ENCODE results near the gene LUC7L2. TPM values are rescaled to one million over a fixed set of nuclear protein-coding genes. Genes with fewer than 3 reads are reported as not detected.

LUC7L2 gene
- total and polyA plus RNA-seq, 2 donors (not counting 1 experiment from before 2014, with no cell fraction given): 26.5 to 142 TPM

- peaks cover 89% of the 10 kb centered on the region for H3K79me2 ChIP-seq (ENCODE audit: control insufficient read depth, insufficient read depth, low read length)
- H2AFZ ChIP-seq (ENCODE audit: insufficient read depth, low read depth, low read length, poor library complexity, severe bottlenecking): no peak overlapping the region
- H3K9me3 Mint-ChIP-seq (ENCODE audit: insufficient read depth): no peaks in the 10 kb centered on the region
- no peaks in the 10 kb centered on the region for H3K9me3 ChIP-seq (ENCODE audit: control extremely low read depth in 1 of 3, control insufficient read depth in 2 of 3, insufficient read depth in 1 of 3, low read length in 2 of 3)
- no peak for DNase-seq
- H3K36me3 ChIP-seq (replicated peaks in 1 of 2; ENCODE audit: control extremely low read depth in 1 of 2, control insufficient read depth in 1 of 2, extremely low read depth in 1 of 2, insufficient read depth in 2 of 2, low read length in 1 of 2): peaks cover 2 to 20% of the 10 kb centered on the region in 2 experiments
- ChIA-PET CTCF (no interaction called here), POLR2A (no interaction called here)
- H3K4me1 Mint-ChIP-seq: peaks cover 40% of the 10 kb centered on the region
- no peaks in the 10 kb centered on the region for H3K4me1 ChIP-seq (ENCODE audit: control insufficient read depth in 2 of 2, insufficient read depth in 2 of 2, low read length in 2 of 2)
- WGBS (ENCODE audit: insufficient coverage): 83% methylated on average over 1 of the region's 1 CpG
- H3K27ac ChIP-seq (ENCODE audit: low read length in 2 of 2): no peak overlapping the region
- H3K4me2 ChIP-seq (replicated peaks; ENCODE audit: low read depth, low read length, poor library complexity, severe bottlenecking): no peak overlapping the region
- H3K4me3 Mint-ChIP-seq: no peak overlapping the region
- H3K9ac ChIP-seq (ENCODE audit: low read length): no peak overlapping the region
- no peak overlapping the region for H3K27ac Mint-ChIP-seq
- no peaks in the 10 kb centered on the region for H3K27me3 Mint-ChIP-seq
- TF ChIP-seq EZH2 (IDR thresholded peaks at IDR 0.05; ENCODE audit: borderline replicate concordance, insufficient read depth, low read depth, low read length, poor library complexity, severe bottlenecking) (no peak), CTCF (IDR thresholded peaks at IDR 0.05) (no peak)
- H3K27me3 ChIP-seq (replicated peaks in 1 of 4; ENCODE audit: control extremely low read depth in 1 of 4, control insufficient read depth in 3 of 4, insufficient read depth in 4 of 4, low read length in 3 of 4): no peaks in the 10 kb centered on the region
- intact Hi-C loops (cut with micrococcal nuclease): no loop called here
- peaks cover 59% of the 10 kb centered on the region for H4K20me1 ChIP-seq (ENCODE audit: control insufficient read depth, insufficient read depth, low read length, poor library complexity, severe bottlenecking)
- H3K4me3 ChIP-seq (ENCODE audit: control extremely low read depth in 1 of 5, extremely low read depth in 1 of 5, insufficient read depth in 1 of 5, low read depth in 2 of 5, low read length in 4 of 5): no peak overlapping the region
- no peak for ATAC-seq (ENCODE audit: low read depth)
These were observed 11.2 kb downstream of the LUC7L2 start for GRCh38 chr7:139370943-139371313.

- no peaks in the 10 kb centered on the region for H3K9me3 Mint-ChIP-seq (ENCODE audit: insufficient read depth)
- ChIA-PET CTCF (interaction anchor here (1.0 kb wide), 1 partner anchor 10 kb away, joined by 3 read pairs; no protein-coding TSS in a partner anchor), POLR2A (no interaction called here)
- no peak for DNase-seq
- Histone ChIP-seq H3K9me3 (ENCODE audit: control extremely low read depth in 1 of 3, control insufficient read depth in 2 of 3, insufficient read depth in 1 of 3, low read length in 2 of 3) (no peaks in the 10 kb centered on the region), H3K4me1 (ENCODE audit: control insufficient read depth in 2 of 2, insufficient read depth in 2 of 2, low read length in 2 of 2) (no peaks in the 10 kb centered on the region), H3K27ac (ENCODE audit: low read length in 2 of 2) (no peak overlapping the region), H3K4me2 (replicated peaks; ENCODE audit: low read depth, low read length, poor library complexity, severe bottlenecking) (no peak overlapping the region), H3K27me3 (replicated peaks in 1 of 4; ENCODE audit: control extremely low read depth in 1 of 4, control insufficient read depth in 3 of 4, insufficient read depth in 4 of 4, low read length in 3 of 4) (no peaks in the 10 kb centered on the region), H4K20me1 (ENCODE audit: control insufficient read depth, insufficient read depth, low read length, poor library complexity, severe bottlenecking) (peaks cover 33% of the 10 kb centered on the region), H3K79me2 (ENCODE audit: control insufficient read depth, insufficient read depth, low read length) (peaks cover 77% of the 10 kb centered on the region), H3K9ac (ENCODE audit: low read length) (no peak overlapping the region), H2AFZ (ENCODE audit: insufficient read depth, low read depth, low read length, poor library complexity, severe bottlenecking) (no peak overlapping the region), H3K36me3 (replicated peaks in 1 of 2; ENCODE audit: control extremely low read depth in 1 of 2, control insufficient read depth in 1 of 2, extremely low read depth in 1 of 2, insufficient read depth in 2 of 2, low read length in 1 of 2) (peaks cover 2 to 33% of the 10 kb centered on the region in 2 experiments), H3K4me3 (ENCODE audit: control extremely low read depth in 1 of 5, extremely low read depth in 1 of 5, insufficient read depth in 1 of 5, low read depth in 2 of 5, low read length in 4 of 5) (no peak overlapping the region)
- no peak for TF ChIP-seq EZH2 (IDR thresholded peaks at IDR 0.05; ENCODE audit: borderline replicate concordance, insufficient read depth, low read depth, low read length, poor library complexity, severe bottlenecking)
- H3K4me1 Mint-ChIP-seq: peaks cover 30% of the 10 kb centered on the region
- no peaks in the 10 kb centered on the region for H3K27me3 Mint-ChIP-seq
- intact Hi-C loops (cut with micrococcal nuclease): no loop called here
- H3K27ac Mint-ChIP-seq: peak overlapping the region; percentile 63
- H3K4me3 Mint-ChIP-seq: no peak overlapping the region
- WGBS (ENCODE audit: insufficient coverage): no CpG with 5 or more reads among the region's 6 CpGs
- ATAC-seq (ENCODE audit: low read depth): no peak
These were observed 14.6 kb downstream of the LUC7L2 start for GRCh38 chr7:139374246-139374645.

Measured in B cell (primary cell).